Camera-type eye (tissue), 1 donor: Measurements from ENCODE around the gene BST1. TPM values are rescaled to one million over a fixed set of nuclear protein-coding genes. Genes with fewer than 3 reads are reported as not detected.

ENCODE experiments used
- total RNA-seq: library from RNA; depleted of rRNA; stranded (reverse); fragments of >200 nt; gene quantifications from one replicate; pipeline ENCODE4 v1.2.3, GENCODE V29; 2014

Gene BST1
- 4.9 TPM for total RNA-seq

GRCh38 chr4:15702941-15703403 is at the start of gene BST1:
Gene BST1 (plus strand): TSS chr4:15703065. CDS start chr4:15703145, 80 bp downstream.

DNA sequence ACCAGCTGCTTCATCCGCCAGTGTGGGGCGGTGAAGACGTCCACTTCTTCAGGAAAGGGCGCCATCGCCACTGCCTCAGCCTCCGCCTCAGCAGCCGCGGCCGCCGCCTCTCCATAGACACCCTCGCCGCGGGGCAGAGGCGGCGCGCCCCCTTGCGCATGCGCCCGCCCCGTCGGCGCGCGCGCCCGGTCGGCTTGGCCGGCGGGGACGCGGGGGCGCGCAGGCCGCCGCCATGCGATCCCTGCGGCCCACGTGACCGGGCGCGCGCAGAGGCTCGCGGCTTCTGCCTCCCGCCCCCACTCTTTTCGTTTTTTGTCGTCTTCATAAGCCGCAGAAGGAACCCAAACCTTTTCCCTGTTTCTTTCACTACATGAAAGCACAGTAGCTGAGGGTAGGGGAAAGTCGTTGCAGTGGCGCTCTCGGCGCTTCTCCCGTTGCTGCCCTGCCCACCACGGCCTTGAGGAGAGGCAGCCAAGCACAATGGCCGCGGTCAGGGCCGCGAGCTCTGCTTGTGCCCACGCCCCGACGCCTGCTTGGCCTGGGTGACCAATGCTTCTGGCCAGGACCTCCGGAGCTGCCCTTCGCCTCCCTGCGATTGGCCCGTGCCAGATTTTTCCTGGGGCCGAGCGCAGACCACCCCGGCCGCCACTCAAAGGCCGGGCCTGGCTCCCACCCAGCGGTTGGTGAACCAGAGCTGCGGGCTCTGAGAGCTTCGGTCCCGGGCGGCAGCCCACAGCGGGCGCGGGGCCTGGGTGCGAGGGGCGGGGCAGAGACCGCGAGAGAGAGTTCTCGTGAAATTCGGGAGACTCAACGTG is 47.4 kb upstream of the BST1 start, which contains the start of gene FBXL5:
Gene FBXL5, minus strand, starts transcription at position 135 of the 815 bp plus-strand sequence. Its CDS starts 70 bp downstream, at position 65.

GRCh38 chr4:15681372-15682241 is 21.3 kb upstream of the BST1 start, which contains the start of gene FAM200B:
Gene FAM200B (plus strand): TSS chr4:15681827. CDS start chr4:15686978, 5,151 bp downstream.

DNA sequence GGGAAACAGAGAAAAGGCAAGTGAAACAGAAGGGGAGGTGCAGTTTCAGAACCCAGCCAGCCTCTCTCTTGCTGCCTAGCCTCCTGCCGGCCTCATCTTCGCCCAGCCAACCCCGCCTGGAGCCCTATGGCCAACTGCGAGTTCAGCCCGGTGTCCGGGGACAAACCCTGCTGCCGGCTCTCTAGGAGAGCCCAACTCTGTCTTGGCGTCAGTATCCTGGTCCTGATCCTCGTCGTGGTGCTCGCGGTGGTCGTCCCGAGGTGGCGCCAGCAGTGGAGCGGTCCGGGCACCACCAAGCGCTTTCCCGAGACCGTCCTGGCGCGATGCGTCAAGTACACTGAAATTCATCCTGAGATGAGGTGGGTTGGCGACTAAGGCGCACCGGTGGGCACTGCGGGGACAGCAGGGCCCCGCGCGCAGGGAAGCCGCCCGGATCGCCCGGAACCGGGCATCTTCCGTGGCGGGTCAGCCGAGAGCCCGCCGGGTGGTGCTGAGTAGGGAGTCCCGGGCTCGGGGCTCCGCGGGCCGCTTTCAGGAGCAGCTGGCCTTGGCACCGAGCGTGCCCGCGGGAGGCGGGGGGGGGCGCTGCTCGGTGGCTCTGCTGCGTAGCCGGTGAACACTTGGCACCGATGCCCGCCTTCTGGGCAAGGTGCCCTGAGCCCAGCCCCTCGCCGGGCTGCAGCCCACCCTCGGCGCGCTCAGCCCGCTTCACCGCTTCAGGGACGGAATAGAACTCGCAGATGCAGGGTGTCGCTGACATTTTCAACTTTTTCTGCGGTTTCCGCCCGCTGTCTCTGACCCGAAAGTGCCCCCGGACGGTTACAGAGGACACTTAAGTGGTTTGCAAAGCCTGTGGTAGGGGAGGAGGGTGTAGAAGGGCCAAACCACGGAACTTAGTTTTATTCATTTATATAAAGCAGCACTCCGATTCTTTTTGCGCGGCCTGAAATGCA is 75.7 kb downstream of the BST1 start, which contains the start of gene CD38:
Gene CD38, plus strand, starts transcription at position 40 of the 953 bp plus-strand sequence. Its CDS starts 87 bp downstream, at position 127.

Other genes starting within 250 kb of the BST1 start
- gene CC2D2A, start 233.2 kb upstream of the BST1 start, total RNA-seq: 82.1 TPM
- gene FBXL5, start 47.7 kb upstream of the BST1 start, total RNA-seq: 261 TPM
- 81.3 TPM for gene FAM200B, start 21.2 kb upstream of the BST1 start, total RNA-seq
- gene CD38, start 75.3 kb downstream of the BST1 start, total RNA-seq: 2.5 TPM
- gene FGFBP1, start 235.7 kb downstream of the BST1 start, total RNA-seq: 0.71 TPM